RPMI8226 (cell line): ENCODE data around the gene CCKAR.

Experiments used
- DNase-seq: peaks from one replicate; pipeline ENCODE4 v3.0.0-alpha.2; 2015

Gene CCKAR

DNA sequence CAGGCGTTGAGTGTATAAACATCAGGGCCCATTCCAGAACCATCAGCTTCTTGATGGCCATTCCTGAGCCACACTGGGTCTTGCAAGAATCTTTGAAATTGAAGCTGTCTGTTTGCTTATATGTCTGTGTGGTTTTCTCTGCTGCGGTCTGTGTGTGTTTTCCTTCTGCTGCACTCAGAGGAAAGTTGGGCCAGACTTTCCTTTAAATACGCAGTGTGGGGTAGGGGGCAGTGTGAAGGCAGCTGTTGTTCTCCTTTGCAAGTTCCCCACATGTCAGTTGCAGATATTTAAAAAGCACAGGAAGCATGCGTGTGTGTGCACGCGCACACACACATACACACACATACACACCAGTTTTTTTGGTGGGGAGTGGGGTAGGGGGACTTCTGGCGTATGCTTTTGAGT is 32.1 kb downstream of the CCKAR start:
- no peak for DNase-seq

DNA sequence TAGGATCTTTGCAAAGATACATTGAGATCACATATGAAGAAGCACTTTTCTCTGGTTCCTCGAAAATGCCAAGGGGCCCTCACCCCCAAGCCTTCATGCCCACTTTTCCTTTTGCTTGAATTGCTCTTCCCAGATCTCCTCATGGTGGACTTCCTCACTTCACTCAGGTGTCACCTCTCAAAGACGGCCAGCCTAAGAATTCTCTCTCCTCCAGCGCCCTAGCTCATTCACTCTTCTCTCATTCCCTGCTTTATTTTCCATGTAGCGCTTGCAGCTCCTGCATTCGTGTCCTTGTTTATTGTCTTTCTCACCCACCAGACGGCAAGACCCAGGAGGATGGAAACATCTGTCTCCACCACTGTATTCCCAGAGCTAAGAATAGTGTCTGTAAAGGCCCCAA is 32.9 kb downstream of the CCKAR start:
- no peak for DNase-seq

DNA sequence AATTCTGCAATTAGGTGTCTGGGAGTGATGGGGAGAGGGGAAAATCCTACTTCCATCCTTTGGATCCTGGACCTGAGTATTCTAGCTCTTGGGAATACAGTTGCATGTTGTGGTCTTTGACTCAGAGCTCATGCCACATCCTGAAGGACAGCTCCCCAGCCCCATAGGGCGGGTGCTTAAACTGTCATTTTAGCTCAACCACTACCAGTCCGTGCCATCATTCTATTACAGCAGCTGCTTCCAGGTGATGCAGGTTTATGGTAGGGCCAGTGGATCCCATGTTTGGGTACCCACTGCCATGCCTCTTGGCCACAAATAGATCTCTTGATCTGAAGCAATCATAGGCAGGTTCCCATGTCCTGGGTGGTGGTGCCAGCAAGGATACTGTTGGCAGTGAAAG is 34.7 kb downstream of the CCKAR start:
- DNase-seq = no peak

DNA sequence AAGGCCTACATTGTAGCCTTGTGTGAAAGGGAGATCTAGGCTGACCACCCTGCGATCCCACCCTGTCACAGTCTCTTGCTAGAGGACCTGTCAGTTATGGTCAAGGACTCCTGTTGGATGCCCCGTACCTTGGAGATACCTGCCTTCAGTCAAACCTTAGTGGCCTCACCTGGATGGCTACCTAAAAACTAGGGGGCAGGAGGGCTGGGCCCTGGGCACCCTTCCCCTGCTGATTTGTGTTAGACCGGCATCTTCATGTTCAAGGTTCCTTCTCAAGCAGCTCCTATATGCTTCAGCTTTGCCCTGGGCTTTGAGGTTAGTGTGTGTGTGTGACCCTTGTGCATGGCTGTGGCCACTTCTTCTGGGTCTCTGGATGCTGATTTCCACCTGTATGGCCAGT is 35.3 kb downstream of the CCKAR start:
- no peak for DNase-seq

DNA sequence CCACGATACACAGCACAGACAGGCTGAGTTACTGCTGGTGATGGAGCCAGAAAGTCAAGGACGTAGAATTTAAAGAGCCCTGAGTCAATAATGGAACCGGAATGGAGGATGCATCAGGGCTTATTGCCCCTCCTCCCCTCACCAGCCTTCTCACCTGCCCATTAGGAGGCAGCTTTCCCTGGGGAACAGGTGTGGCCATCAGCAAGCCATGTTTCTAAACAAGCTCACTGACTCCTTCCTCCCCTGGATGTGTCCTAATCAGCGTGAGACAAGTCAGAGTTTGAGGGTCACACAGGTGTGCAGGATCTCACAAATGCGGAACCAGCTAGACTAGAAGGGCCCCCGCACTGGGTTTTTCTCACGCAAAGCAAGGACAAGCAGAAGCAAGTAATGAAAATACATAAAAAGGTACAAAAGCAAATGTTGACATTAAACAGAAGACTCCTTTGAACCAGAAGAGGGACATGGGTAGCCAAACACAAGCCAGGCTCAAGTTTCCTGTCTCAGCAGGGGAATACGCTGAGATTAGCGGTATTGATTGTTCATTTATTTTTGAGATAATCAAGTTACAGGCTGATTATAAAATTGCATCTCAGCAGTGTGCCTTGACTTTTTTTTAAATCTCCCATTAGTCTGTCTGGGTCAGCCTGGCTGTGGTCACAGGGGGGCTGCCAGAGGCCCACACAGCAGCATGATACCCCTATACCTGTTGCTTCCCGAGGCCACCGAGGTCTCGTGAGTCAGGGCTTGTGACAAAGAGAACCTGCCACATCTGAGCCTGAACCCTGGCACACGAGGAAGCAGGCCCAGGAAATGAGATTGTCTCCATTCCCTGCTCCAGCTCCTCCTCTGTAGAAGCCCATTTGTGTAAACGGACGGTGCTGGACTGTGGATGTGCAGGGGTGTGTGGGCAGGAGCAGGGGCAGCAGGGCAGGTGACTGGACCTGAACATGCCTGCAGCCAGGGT is 37.4 kb downstream of the CCKAR start:
- DNase-seq = no peak

DNA sequence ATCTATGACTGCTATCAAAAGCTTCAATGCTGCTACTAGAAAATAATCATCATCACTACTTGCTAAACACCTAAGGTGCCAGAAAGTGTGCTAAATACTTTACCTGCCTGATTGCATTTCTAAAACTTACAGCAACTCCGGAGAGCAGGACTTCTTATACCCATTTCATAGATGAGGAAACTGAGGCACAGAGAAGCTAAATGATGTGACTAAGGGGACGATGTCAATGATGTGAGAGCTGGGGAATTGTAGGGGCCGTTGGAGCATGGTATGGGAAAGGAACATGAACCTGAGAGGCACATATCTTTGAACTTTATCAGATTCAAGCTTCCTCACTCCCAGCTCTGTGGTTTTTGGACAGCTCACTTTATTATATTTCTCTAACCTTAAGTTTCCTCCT is 38.7 kb downstream of the CCKAR start:
- DNase-seq = no peak

DNA sequence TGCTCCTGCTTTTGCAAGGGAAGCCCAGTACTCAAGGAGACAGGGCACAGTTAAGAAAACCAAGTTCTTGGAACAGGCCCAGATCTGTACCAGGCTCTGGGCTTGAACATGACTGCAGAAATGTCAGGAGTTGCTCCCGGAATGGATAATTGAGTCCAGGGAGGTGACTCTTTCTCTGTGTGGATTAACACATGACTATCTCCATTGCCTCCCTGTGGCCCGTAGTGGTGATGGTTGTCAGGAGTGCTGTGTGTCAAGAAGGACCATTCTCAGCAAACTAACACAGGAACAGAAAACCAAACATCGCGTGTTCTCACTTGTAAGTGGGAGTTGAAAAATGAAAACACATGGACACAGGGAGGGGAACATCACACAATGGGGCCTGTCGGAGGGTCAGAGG is 39.9 kb downstream of the CCKAR start:
- no peak for DNase-seq

DNA sequence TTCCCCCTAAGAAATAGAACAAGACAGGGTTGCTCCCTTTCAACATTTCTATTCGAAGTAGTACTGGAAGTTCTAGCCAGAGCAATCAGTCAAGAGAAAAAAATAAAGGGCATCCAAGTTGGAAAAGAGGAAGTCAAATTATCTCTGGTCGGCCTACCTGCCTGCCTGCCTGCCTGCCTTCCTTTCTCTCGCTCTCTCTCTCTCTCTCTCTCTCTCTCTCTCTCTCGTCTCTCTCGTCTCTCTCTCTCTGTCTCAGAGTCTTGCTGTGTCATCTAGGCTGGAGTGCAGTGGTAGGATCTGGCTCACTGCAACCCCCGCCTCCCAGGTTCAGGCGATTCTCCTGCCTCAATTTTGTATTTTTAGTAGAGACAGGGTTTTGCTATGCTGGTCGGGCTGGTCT is 42.9 kb downstream of the CCKAR start:
- no peak for DNase-seq

DNA sequence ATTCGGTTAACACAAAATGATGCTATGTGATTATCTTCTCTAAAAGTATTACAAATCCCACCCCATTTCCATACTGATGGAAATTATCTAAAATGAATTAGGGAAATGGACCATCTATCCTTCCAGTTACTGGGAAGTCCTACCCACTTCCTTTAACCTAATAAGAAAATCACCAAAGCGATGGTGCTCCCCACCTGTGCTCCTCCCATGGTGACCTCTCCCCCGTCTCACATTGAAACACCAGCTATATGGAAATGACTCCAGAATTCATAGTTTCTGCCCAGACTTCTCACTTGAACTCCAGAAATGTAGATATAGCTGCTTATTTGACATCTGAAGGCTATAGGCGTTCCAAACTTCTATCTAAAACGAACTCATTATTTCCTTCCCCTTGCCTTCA is 48.5 kb downstream of the CCKAR start:
- DNase-seq = no peak

DNA sequence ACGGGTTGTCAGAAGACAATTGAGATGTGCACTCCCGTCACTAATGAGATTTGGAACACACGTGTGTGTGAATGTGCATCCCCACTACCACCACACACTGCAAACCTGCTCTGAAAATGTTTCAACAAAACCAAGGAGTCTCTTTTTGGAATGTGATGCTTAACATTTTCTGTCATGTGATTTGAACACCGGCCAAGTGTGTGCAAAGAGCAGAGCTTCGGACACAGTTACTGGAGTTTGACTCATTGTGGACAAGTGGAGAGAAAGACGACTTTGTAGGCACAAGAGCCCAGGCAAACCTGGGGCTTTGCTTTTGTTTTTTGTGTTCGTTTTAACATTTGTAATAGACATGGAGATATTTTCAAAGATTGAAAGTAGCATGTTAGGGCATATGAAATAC is 49.2 kb downstream of the CCKAR start:
- no peak for DNase-seq

DNA sequence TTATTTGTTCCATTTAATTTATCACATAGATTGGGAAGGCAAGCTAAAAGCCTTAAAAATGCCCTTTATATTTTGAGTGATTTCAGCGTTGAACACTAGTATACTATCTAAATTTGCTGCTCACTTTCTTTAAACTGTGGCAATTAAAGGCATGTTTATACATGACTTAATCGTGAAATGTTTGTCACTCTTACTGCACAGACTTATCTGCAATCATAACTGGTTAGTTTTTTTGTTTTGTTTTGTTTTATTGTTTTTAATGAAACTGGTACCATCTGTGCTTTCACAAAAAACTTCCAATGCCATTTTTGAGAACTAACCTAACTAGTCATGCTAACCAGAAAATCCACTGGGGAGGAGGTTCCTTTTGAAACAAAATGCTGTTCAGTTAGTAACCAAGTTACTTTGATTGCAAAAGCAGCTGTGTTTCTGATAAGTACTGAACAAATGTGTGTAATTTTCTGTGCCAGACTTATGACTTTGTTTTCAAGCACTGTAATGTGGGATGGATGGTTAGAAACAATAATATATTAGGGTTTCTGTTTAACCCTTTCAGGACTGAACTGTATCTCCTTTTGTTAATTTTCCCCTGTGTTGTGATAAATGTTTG is 56.1 kb downstream of the CCKAR start:
- DNase-seq = no peak

DNA sequence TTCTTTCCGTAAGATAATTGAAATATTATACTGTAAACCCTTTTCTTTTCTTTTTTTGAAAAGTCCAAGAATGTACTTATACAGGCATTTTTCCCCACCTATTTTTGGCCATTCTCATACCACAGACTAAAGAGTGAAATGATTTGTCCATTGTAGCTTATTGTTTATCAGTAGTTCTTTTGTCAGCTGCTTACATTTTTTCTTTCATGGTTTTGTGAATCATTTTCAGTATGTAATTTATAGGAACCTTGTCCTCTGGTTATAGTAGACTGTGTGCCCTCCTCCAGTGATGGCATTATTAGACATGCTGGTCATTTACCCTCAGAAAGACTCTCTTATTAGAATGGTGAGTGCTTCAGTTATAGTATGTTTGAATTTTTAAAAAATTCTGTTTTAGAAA is 56.7 kb downstream of the CCKAR start:
- no peak for DNase-seq

DNA sequence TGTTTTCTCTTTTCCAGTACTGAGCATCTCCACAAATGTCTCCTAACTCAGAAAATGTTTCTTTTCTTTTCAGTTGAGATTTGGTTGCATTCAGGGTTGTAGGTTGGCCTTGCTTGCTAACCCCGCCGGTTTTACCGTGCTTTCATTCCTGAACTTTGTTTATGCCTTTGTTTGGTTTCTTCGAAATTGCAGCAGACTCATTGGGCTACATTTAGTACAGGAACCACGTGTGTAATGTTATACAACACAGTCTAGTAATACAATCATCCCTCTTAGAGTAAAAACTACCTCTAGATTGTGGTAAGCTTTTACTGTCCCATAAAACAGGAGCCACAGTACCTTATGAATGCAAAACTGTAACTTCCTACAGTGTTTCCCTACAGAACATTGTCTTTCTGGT is 57.9 kb downstream of the CCKAR start:
- DNase-seq = no peak

DNA sequence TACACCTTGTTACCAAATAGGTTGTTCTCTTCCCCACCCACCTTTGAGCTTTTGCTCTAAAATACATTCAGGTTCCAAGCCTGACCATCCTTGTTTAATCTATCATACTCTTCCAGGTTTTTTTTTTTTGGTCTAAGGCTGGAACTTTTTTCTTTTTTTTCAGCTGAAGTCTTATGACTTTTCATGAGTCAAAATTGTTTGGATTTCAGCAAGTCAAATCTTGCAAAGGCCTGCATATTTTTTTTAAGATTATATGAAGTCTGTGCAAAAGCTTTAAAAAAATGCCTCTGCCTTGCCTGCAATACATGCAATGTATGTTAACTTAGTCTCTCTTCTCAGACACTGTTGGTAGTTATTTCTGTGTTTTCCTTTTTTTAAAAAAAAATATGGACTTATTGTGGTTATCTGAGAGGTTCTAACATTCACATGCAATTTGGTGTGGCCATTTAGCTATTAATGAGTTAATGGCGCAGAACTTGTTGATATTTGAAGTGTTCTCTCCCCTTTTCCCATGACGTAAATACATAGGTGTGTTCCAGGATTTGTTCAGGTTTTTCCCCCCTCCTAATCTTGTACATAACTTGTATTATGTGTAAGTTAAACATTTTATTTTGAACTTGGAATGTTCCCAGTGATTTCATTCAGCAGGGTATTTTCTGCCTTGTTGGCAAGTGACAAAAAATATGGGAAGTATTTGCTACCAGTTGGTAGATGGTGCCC is 58.7 kb downstream of the CCKAR start:
- no peak for DNase-seq
